Body of pancreas (tissue), 4 donors: Measurements from ENCODE around the gene RHOJ.

ENCODE experiments used
- POLR2A ChIP-seq, 3 donors: fragments of 450-650 bp; IDR thresholded peaks; one replicate each; pipeline ENCODE4 v1.6.1; 2016; ENCODE audit warnings: antibody characterized with exemption in 3 of 3, mild to moderate bottlenecking in 2 of 3
- TF ChIP-seq, protein P1 (sequence below), 7 experiments: fragments of 450-650 bp in 4 of 7; fragments of 200-600 bp in 3 of 7; sonication (generic) in 3 of 7; IDR thresholded peaks; one replicate each; pipeline ENCODE4 v1.5.1; 2016 to 2019; ENCODE audit warnings: antibody characterized with exemption in 7 of 7

DNA sequence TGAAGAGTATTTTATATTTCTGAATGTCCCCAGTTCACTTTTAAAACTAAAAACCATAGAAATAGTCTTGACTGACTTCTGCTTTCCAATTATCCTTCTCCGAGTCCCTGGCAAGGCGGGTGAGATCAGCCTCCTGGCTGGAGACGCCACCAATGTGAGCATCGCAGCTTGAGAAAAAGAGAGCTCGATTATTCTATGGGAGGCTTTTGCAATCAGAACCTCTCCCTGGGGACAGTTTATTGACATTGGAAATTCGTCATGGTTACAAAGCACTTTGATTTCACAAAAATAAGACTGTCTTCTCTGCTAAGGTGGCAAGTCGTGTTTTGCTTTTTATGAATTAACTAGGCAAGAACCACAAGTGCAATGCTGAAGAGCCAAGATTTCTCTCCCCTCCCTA lies 138.1 kb downstream of the RHOJ start:
- no peak for TF ChIP-seq POLR2A (IDR thresholded peaks at IDR 0.05)
- TF ChIP-seq, protein P1, sequence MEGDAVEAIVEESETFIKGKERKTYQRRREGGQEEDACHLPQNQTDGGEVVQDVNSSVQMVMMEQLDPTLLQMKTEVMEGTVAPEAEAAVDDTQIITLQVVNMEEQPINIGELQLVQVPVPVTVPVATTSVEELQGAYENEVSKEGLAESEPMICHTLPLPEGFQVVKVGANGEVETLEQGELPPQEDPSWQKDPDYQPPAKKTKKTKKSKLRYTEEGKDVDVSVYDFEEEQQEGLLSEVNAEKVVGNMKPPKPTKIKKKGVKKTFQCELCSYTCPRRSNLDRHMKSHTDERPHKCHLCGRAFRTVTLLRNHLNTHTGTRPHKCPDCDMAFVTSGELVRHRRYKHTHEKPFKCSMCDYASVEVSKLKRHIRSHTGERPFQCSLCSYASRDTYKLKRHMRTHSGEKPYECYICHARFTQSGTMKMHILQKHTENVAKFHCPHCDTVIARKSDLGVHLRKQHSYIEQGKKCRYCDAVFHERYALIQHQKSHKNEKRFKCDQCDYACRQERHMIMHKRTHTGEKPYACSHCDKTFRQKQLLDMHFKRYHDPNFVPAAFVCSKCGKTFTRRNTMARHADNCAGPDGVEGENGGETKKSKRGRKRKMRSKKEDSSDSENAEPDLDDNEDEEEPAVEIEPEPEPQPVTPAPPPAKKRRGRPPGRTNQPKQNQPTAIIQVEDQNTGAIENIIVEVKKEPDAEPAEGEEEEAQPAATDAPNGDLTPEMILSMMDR (IDR thresholded peaks at IDR 0.05), result no peak
